Prostate gland (tissue), 2 donors: Measurements from ENCODE around the gene PIEZO2.

ENCODE experiments used
- CTCF ChIP-seq, 4 experiments: fragments of 200-600 bp in 2 of 4; fragments of 450-650 bp in 2 of 4; sonication (generic) in 2 of 4; IDR thresholded peaks; 1 replicate in 3 of 4; 2 replicates in 1 of 4; pipeline ENCODE4 v1.5.1; 2016 to 2019; ENCODE audit warnings: antibody characterized with exemption in 4 of 4, mild to moderate bottlenecking in 2 of 4, moderate library complexity in 2 of 4
- POLR2A ChIP-seq: fragments of 450-650 bp; IDR thresholded peaks from one replicate; pipeline ENCODE4 v1.6.1; 2016; ENCODE audit warnings: antibody characterized with exemption, mild to moderate bottlenecking

DNA sequence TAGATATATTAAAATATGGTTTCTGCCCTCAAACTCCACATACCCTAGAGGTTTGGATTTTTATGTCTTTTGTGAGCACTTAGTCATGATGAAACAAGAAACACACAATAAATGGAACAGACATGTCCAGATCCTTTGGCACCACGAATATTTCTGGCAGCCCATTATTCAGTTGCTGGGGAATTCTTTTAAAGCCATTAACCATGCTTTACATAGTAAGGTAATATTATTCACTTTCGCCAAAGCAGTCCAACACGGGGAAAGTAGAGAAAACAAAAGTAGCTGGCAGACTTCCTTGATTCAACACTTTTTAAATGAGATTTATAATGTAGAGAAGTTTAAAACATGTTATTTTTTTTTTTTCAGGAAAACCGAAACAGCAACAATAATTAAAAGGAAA, 235.4 kb downstream of the PIEZO2 start:
- TF ChIP-seq CTCF (IDR thresholded peaks at IDR 0.05): no peak
- TF ChIP-seq POLR2A: no peak
